ENCODE data around the gene LAMA2.

DNA sequence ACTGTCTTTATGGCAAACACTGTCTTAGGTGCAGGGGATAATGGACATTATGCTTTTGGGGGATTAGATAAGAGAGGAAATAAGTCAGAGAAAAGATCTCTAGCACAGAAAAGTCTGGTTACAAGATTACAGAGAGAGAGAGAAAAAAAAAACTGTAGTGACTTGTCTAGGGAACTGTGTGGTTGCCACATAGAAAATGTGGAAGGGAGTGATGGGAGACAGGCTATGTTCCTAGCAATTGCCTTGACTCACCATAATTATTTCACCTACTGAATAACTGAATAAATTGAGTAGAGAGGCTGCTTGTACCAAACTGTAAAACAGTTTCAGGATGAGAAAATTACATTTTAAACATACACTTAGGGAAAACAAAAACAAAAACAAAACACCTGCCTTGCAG lies 229.7 kb downstream of the LAMA2 start:
- TF ChIP-seq, protein P1, sequence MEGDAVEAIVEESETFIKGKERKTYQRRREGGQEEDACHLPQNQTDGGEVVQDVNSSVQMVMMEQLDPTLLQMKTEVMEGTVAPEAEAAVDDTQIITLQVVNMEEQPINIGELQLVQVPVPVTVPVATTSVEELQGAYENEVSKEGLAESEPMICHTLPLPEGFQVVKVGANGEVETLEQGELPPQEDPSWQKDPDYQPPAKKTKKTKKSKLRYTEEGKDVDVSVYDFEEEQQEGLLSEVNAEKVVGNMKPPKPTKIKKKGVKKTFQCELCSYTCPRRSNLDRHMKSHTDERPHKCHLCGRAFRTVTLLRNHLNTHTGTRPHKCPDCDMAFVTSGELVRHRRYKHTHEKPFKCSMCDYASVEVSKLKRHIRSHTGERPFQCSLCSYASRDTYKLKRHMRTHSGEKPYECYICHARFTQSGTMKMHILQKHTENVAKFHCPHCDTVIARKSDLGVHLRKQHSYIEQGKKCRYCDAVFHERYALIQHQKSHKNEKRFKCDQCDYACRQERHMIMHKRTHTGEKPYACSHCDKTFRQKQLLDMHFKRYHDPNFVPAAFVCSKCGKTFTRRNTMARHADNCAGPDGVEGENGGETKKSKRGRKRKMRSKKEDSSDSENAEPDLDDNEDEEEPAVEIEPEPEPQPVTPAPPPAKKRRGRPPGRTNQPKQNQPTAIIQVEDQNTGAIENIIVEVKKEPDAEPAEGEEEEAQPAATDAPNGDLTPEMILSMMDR (IDR thresholded peaks at IDR 0.05) = no peak
- no peak for TF ChIP-seq POLR2A (IDR thresholded peaks at IDR 0.05)
